ENCODE results near the gene ZFYVE9. TPM values are rescaled to one million over a fixed set of nuclear protein-coding genes. Genes with fewer than 3 reads are reported as not detected.

The ZFYVE9 gene
- total and polyA plus RNA-seq, 9 of the 15 experiments (the other 6 are each of a cell fraction or from before 2014, with no cell fraction given), result 0.52 to 14.4 (median 8.9) TPM

- Histone ChIP-seq H3K9me3 (replicated peaks; ENCODE audit: control insufficient read depth, insufficient read depth, low read depth, low read length) (no peaks in the 10 kb centered on the region), H3K4me2 (ENCODE audit: insufficient read depth, low read length) (no peak overlapping the region), H3K27ac (ENCODE audit: extremely low read depth, low read depth, low read length) (no peak overlapping the region), H3K4me3 (no peak overlapping the region), H4K20me1 (replicated peaks; ENCODE audit: control insufficient read depth, insufficient read depth, low read length) (no peaks in the 10 kb centered on the region; the same call in 1 of the 2 replicates), H3K4me1 (replicated peaks in 1 of 2; ENCODE audit: control insufficient read depth in 2 of 2, insufficient read depth in 2 of 2, low read length in 2 of 2) (peaks cover 19 to 22% of the 10 kb centered on the region in 2 experiments), H3K9me1 (ENCODE audit: control insufficient read depth, insufficient read depth, low read length) (no peaks in the 10 kb centered on the region), H3K27me3 (ENCODE audit: control insufficient read depth in 2 of 2, insufficient read depth in 2 of 2, low read length in 2 of 2) (no peaks in the 10 kb centered on the region), H3K79me2 (ENCODE audit: control insufficient read depth, insufficient read depth, low read length) (peaks cover 43% of the 10 kb centered on the region), H3K36me3 (ENCODE audit: control insufficient read depth, insufficient read depth, low read length) (no peaks in the 10 kb centered on the region), H3K9ac (ENCODE audit: insufficient read depth in 1 of 2, low read depth in 2 of 2, low read length in 2 of 2) (no peak overlapping the region), H2AFZ (ENCODE audit: low read depth, low read length) (no peak overlapping the region)
- no peak for DNase-seq (ENCODE audit: extremely low read depth in 1 of 4, low spot score in 3 of 4)
- BruUV-seq (replicated peaks), result no TSS peak
- ChIA-PET POLR2A (interaction anchor here (0.6 to 1.5 kb wide), 4 partner anchors 9 to 258 kb away, joined by 3 to 4 read pairs (median 4); no protein-coding TSS in a partner anchor), CTCF (ENCODE audit: low intra/inter-chr PET ratio) (no interaction called here)
- ATAC-seq, result no peak
- no peak for FAIRE-seq
- no peak for TF ChIP-seq CTCFL (IDR thresholded peaks at IDR 0.05; ENCODE audit: borderline replicate concordance, insufficient read depth, low read depth, low read length, poor library complexity, severe bottlenecking)
- no peak for TF ChIP-seq ZC3H4 (CRISPR knock-in tag; IDR thresholded peaks at IDR 0.05; ENCODE audit: borderline replicate concordance)
- TF ChIP-seq ILF3 (IDR thresholded peaks at IDR 0.05; ENCODE audit: borderline replicate concordance), result no peak
- TF ChIP-seq BRD4 (IDR thresholded peaks at IDR 0.05), result no peak
- TF ChIP-seq SETDB1 (IDR thresholded peaks at IDR 0.05; ENCODE audit: low read length), result no peak
- no peak for TF ChIP-seq ZNF212 (CRISPR knock-in tag; IDR thresholded peaks at IDR 0.05)
- no peak for TF ChIP-seq ZNF324 (CRISPR knock-in tag; IDR thresholded peaks at IDR 0.05)
- TF ChIP-seq ZNF785 (CRISPR knock-in tag; IDR thresholded peaks at IDR 0.05), result no peak
- TF ChIP-seq RFX1 (IDR thresholded peaks at IDR 0.05), result peak; percentile 65
- TF ChIP-seq HLTF (IDR thresholded peaks at IDR 0.05), result no peak
- TF ChIP-seq THAP12 (CRISPR knock-in tag; IDR thresholded peaks at IDR 0.05), result no peak
- TF ChIP-seq ZBTB26 (CRISPR knock-in tag; IDR thresholded peaks at IDR 0.05), result no peak
- no peak for TF ChIP-seq GATAD2B (IDR thresholded peaks at IDR 0.05; ENCODE audit: borderline replicate concordance)
- no peak for TF ChIP-seq THRB (CRISPR knock-in tag; conservative IDR thresholded peaks at IDR 0.05)
- TF ChIP-seq CEBPB (tag; IDR thresholded peaks at IDR 0.05), result 0 out of 2 replicates have a peak, but pooled peaks have one; percentile 8
- intact Hi-C loops (cut with micrococcal nuclease), result no loop called here
- in situ Hi-C loops (cut with MboI), result loop anchor here (25.0 kb wide), 1 partner anchor 542 kb away; the partner anchor contains the start of gene COA7
- WGBS (ENCODE audit: insufficient coverage, low coverage, missing lambda C conversion rate), result 24% methylated on average over 2 of the region's 2 CpGs
These were observed 3.2 kb downstream of the ZFYVE9 start for GRCh38 chr1:52145137-52145536.

Measured in K562 (cell line).